HG03460 (cell line): ENCODE results near the gene PFDN1.

Experiments
- ATAC-seq: cut with Tn5 transposase; IDR thresholded peaks from one replicate; pipeline ENCODE4 v1.9.1; 2021; ENCODE audit not compliant: unreplicated experiment

The PFDN1 gene

GRCh38 chr5:140329739-140330481, 27.0 kb upstream of the PFDN1 start:
- ATAC-seq: no peak

DNA sequence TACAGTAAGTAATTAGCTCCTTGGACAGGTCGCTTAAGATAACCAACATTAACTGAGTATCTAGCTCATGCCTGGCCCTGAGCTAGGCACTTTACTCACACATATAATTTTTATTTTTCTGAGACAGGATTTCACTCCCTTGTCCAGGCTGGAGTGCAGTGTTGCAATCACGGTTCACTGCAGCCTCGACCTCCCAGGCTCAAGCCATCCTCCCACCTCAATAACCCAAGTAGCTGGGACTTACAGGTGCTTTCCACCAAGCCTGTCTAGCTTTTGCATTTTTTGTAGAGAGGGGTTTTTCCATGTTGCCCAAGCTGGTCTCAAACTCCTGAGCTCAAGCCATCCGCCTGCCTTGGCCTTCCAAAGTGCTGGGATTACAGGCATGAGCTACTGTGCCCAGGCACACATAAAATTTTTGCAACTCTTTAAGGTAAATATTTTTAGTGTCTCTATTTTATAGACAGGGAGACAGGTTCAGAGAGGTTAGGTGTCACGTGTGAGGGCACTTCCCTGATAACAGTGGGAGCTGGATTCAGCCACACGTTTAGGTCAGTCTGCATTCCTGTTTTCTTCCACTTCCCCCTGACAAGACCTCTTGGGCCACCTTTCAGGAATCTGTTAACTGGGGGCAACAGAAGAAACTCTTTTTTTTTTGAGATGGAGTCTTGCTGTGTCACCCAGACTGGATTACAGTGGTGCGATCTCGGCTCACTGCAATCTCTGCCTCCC, 25.3 kb upstream of the PFDN1 start:
- ATAC-seq: no peak

DNA sequence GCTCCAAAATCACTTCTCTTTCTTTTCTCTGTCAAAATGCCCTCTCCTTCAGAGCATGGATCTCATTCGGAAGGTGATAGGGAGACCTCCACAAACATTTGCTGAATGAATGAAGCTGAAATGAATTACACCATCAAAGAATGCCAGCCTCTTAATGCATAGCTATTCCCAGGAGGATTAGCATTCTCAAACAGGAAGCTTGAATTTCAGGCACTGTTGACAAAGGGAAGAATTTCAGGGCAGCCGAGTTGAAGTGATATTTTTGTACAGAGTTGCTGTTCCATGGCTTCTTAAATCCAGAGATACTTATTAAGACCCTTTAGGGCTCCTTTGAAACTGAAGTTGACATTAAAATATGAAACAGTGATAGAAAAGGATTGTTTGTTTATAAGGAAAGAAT, 24.7 kb upstream of the PFDN1 start:
- ATAC-seq: no peak

DNA sequence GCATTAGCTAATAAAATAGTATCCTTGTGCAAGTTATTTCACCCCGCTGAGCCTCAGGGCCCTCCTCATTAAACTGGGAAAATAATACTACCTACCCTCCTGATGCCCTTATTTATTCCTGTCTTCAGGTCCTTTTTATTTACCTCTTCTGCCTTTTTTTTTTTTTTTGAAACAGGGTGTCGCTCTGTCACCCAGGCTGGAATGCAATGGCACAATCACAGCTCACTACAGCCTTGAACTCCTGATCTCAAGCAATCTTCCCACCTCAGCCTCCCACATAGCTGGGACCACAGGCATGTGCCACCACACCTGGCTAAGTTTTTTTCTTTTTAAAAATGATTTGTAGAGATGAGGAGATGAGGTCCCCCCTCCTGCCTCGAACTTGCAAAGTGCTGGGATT, 22.6 kb upstream of the PFDN1 start:
- ATAC-seq: no peak

DNA sequence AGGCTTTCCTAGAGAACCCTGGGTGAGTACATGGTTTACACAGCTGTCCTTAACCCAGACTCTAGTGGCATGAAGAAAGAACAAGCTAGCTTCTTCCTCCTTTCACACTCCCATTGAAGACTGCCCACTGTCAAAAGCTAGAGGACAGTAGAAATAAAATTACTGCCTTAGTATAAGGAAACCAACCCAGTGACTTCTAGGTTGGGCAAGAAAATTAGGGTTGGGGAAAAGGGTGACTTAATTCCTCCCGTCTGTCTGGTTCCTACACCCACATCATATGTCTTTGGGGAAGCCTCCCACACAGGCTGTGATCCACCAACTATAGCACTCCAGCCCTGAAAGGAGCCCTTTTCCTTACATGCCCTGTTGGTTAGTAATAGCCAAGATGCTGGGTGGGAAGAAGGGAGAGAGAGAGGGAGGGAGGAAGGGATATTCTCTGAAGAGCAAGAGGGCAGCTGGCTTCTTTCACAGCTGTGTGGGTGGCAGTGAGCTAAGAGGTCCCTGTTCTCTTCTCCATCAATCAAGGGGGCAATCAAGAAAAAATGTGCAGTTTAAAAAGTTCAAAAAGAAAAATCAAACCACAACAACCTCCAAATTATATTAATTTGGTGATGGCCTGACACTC, 21.8 kb upstream of the PFDN1 start:
- ATAC-seq: no peak

DNA sequence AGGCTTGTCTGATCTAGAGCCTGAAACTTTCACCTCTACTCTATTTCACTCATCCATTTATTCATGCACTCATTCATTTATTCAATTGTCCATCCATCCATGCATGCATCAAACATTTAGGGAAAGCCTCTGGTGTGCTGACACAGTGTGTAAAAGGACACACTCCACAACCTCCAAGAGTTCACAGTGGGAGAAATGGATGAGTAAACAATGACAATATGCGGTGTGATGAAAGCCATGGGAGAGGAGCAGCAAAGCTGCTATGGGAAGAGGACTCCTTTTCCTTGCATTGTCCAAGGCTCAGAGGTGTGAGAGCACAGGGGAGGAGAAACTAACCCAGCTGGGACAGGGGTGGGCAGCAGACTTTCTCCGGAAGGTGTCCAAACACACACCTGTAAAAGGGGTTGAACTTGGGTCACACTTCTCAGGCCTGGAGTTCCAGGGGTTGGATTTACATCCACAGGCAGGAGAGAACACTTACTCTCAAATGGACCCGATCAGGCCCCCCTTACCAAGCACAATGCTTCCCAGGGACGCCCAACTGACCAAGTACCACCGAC, 21.2 kb upstream of the PFDN1 start:
- no peak for ATAC-seq

DNA sequence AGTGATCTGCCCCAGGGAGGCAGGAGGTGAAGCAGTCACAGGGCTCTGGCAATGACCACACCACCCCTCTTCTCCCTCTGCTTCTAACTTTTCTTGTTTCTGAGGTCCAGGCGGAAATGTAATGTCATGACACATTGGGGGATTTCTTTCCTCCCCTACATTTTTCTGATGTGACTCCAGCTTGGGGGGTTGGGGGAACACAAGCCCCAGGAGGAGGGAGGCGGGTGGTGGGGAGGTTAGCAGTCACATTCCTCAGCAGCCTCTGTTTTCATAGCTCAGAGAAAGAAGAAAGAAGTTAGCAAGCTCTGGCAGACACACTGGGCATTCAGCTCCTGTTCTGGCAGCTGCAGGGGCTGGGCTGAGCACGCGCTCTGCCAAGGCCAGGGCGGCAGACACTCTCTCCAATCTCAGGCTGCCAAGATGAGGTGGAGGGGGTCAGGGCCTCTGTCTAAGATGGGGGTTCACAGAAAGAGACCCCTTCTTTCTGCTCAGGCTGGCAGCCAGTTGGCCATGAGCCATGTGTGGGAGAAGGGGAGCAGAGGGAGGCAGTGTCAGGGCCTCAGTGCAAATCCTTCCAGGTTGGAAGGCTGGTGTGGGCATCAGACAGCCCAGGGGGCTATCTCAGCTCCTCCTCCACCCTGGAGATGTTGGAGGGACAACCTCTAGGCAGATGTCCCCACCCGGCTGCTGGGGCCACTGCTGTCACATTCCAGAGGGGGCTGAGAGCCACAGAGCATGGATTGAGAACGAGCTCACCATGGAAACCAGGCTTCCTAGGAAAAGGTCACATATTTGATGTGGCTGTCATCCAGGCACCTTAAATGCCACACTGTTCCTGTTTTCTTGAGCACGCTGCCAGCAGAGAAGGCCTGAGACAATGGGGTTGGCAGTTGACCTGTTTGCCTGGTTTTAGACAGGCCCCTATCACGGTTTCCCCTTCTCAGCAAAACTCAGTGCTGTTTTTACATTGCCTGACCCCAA, 20.1 kb upstream of the PFDN1 start:
- ATAC-seq: no peak

GRCh38 chr5:140321796-140322195, 18.9 kb upstream of the PFDN1 start:
- ATAC-seq: no peak

GRCh38 chr5:140319833-140320232, 16.9 kb upstream of the PFDN1 start:
- no peak for ATAC-seq

GRCh38 chr5:140318792-140319191, 15.9 kb upstream of the PFDN1 start:
- ATAC-seq: no peak

GRCh38 chr5:140317859-140318258, 15.0 kb upstream of the PFDN1 start:
- ATAC-seq: no peak

GRCh38 chr5:140312791-140313189, 9.9 kb upstream of the PFDN1 start:
- ATAC-seq: no peak

DNA sequence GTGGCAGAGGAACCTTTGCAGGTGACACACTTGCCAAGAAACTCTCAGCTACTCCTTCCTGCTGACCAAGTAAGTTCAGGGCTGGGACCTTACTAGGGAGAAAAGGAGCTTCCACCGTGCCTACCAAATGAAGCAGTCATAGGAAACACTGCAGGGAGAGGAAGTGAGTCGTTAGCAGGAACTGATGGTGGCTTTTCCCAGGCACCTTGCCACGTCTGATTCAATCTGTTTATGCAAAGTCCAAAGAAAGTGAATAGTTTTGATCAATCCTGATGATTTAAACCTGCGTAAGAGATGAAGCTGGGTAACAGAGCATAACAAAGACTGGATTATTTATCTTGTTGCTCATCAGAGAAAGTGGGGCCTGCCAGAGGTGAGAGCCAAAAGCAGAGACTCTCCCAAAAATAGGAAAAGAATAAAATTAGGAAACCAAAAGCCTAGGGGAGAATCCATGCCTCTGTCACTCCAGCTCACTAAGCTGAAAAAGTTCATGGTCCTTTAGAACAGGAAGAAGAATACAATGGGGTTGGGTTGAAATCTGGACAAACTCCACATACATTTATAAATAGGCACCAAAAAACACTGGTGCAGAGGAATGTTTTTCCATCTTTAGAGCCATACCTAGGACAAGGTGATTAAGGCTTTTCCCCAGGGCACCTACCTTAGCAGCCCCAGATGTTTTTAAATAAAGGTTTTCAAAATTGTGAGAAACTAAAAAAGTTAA, 9.3 kb upstream of the PFDN1 start:
- no peak for ATAC-seq

GRCh38 chr5:140311011-140311467, 8.1 kb upstream of the PFDN1 start:
- ATAC-seq: no peak

- ATAC-seq: no peak
Observed at GRCh38 chr5:140310434-140310833, 7.5 kb upstream of the PFDN1 start.

DNA sequence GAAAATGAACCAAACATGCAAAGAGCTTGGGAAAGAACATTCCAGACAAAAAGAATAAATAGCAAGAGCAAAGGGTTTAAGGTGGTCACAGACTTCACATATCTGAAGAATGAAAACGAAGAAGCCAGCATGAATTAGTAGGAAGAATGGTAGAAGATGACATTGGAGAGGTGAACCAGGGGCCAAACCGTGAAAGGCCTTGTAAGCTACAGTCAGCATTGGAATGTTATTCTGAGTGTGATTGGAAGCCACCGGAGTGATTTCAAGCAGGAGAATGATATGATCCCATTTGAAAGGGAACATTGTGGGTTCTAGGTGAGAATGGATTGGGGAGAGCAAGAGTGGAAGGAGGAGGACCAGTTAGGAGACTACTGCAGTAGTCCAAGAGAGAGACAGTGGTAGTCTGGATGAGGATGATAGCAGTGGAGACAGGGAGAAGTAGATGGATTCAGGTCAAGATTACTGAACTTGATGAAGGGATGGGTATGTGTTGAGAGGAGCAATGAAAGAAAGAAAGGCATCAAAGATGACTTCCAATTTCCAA, 6.9 kb upstream of the PFDN1 start:
- ATAC-seq: no peak

- ATAC-seq: no peak
Observed at GRCh38 chr5:140305471-140305870, 2.6 kb upstream of the PFDN1 start.

DNA sequence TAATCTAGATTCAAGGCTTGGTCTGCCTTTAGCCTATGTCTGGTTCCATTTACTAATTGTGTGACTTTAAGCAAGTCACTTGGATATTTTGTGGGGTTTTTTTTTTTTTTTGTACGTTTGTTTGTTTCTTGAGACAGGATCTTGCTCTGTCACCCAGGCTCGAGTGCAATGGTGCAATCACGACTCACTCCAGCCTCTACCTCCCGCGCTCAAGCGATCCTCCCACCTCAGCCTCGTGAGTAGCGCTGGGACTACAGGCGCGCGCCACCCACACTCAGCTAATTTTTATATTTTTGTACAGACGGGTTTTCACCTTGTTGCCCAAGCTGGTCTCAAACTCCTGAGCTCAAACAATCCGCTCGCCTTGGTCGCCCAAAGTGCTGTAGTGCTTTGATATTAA, 1.1 kb upstream of the PFDN1 start:
- no peak for ATAC-seq

DNA sequence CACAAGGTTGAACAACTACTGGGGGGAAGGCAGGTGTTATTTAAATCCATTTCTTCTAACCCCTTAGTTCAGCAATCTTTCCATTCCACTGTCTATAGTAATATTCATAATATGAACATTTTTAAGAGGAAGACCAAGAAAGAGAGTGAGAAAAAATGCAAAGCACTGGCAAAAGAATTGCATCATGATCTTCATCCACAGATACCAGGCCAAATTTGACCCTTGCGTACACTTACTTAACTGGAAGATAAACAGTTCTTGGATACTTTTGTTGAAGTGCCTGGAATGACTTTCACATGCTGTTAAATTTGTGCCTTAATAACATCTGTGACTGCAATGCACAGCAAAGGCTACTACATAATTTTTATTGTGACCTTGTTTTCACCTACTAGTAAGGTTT, 1.8 kb downstream of the PFDN1 start:
- no peak for ATAC-seq

- ATAC-seq: no peak
Observed at GRCh38 chr5:140299056-140299455, 3.8 kb downstream of the PFDN1 start.
